HFFc6 (cell line): ENCODE measurements around the gene SLC38A1. TPM values are rescaled to one million over a fixed set of nuclear protein-coding genes. Genes with fewer than 3 reads are reported as not detected.
A peak's percentile ranks its signal among the peaks of the same experiment; 100 is the strongest.

Source experiments
- DNase-seq: peaks from one replicate; pipeline ENCODE4 v3.0.0-alpha.2; 2018
- H3K27ac Mint-ChIP-seq: 2 replicates; pipeline ENCODE4 v1.8.0; 2020; ENCODE audit warnings: mild to moderate bottlenecking, mixed read lengths
- H3K27me3 Mint-ChIP-seq: 2 replicates; pipeline ENCODE4 v1.8.0; 2021; ENCODE audit warnings: mild to moderate bottlenecking, moderate library complexity, mixed read lengths; ENCODE audit not compliant: insufficient read depth
- H3K36me3 Mint-ChIP-seq: 2 replicates; pipeline ENCODE4 v1.8.0; 2021; ENCODE audit warnings: low read depth, mixed read lengths
- H3K4me1 Mint-ChIP-seq: 2 replicates; pipeline ENCODE4 v1.8.0; 2020; ENCODE audit warnings: low read depth, mixed read lengths
- H3K4me3 Mint-ChIP-seq: 2 replicates; pipeline ENCODE4 v1.8.0; 2020; ENCODE audit warnings: mild to moderate bottlenecking, moderate library complexity, mixed read lengths
- H3K9me3 Mint-ChIP-seq: 2 replicates; pipeline ENCODE4 v1.8.0; 2020; ENCODE audit warnings: mild to moderate bottlenecking, mixed read lengths
- CTCF ChIP-seq: fragments of 200-600 bp; sonication (generic); IDR thresholded peaks from 2 replicates; pipeline ENCODE4 v1.5.0; 2021; ENCODE audit warnings: antibody characterized with exemption, mild to moderate bottlenecking
- total RNA-seq, 6 experiments: library from RNA; stranded (reverse); fragmentation: NEBNext Ultra II Directional; extraction: Animal tissue kit (Norgen Biotek cat#: 25700); gene quantifications; 2 replicates in 1 of 6; 3 replicates in 5 of 6; pipeline ENCODE4 v1.2.3, GENCODE V29; 2021

SLC38A1 gene
- total RNA-seq, 6 experiments from 2014 or later, result 78.2 to 98.5 (median 88.6) TPM

- Mint-ChIP-seq H3K27ac (peak overlapping the region; percentile 91), H3K36me3 (peaks cover 36% of the 10 kb centered on the region), H3K4me1 (peaks cover 81% of the 10 kb centered on the region), H3K9me3 (no peaks in the 10 kb centered on the region), H3K27me3 (peaks cover 5% of the 10 kb centered on the region), H3K4me3 (peak overlapping the region; percentile 15; the same call in 1 of the 2 replicates)
- DNase-seq, result no peak
- TF ChIP-seq CTCF, result no peak
Measured at GRCh38 chr12:46218322-46219095, 50.3 kb downstream of the SLC38A1 start.

GRCh38 chr12:46217541-46218321 is 51.1 kb downstream of the SLC38A1 start:
- H3K27me3 Mint-ChIP-seq, result peaks cover 3% of the 10 kb centered on the region
- no peak overlapping the region; the same call in 1 of the 2 replicates for H3K27ac Mint-ChIP-seq
- no peak for DNase-seq
- no peak overlapping the region for H3K4me3 Mint-ChIP-seq
- H3K4me1 Mint-ChIP-seq, result peaks cover 83% of the 10 kb centered on the region
- H3K9me3 Mint-ChIP-seq, result no peaks in the 10 kb centered on the region
- TF ChIP-seq CTCF, result no peak
- peaks cover 39% of the 10 kb centered on the region for H3K36me3 Mint-ChIP-seq

- Mint-ChIP-seq H3K27ac (0 out of 2 replicates have a peak overlapping the region, but pooled peaks have one; percentile 11), H3K4me1 (peaks cover 78% of the 10 kb centered on the region), H3K4me3 (no peak overlapping the region), H3K9me3 (no peaks in the 10 kb centered on the region), H3K36me3 (peaks cover 65% of the 10 kb centered on the region), H3K27me3 (peaks cover 5% of the 10 kb centered on the region; the same call in 1 of the 2 replicates)
- no peak for TF ChIP-seq CTCF
- no peak for DNase-seq
Measured at GRCh38 chr12:46214668-46215436, 54.0 kb downstream of the SLC38A1 start.

- Mint-ChIP-seq H3K27ac (peak overlapping the region; percentile 12; the same call in 1 of the 2 replicates), H3K9me3 (no peaks in the 10 kb centered on the region), H3K4me3 (no peak overlapping the region), H3K27me3 (peaks cover 5% of the 10 kb centered on the region; the same call in 1 of the 2 replicates), H3K36me3 (peaks cover 52% of the 10 kb centered on the region), H3K4me1 (peaks cover 74% of the 10 kb centered on the region)
- DNase-seq, result no peak
- TF ChIP-seq CTCF, result no peak
Measured at GRCh38 chr12:46212108-46212982, 56.5 kb downstream of the SLC38A1 start.
